NCI-H2107 treated with DMSO at 0.1 percent for 48 hours (cell line): ENCODE data around the gene NUDT19.
"Not testable (repeated sequence)": the region's sequence is repeated elsewhere in the genome, so short reads cannot be mapped to it uniquely, and the experiment has no call there.

Experiments used
- DNase-seq: peaks from one replicate; lab custom pipeline; 2025; ENCODE audit not compliant: unreplicated experiment; lab: John Stamatoyannopoulos, UW

The NUDT19 gene

DNA sequence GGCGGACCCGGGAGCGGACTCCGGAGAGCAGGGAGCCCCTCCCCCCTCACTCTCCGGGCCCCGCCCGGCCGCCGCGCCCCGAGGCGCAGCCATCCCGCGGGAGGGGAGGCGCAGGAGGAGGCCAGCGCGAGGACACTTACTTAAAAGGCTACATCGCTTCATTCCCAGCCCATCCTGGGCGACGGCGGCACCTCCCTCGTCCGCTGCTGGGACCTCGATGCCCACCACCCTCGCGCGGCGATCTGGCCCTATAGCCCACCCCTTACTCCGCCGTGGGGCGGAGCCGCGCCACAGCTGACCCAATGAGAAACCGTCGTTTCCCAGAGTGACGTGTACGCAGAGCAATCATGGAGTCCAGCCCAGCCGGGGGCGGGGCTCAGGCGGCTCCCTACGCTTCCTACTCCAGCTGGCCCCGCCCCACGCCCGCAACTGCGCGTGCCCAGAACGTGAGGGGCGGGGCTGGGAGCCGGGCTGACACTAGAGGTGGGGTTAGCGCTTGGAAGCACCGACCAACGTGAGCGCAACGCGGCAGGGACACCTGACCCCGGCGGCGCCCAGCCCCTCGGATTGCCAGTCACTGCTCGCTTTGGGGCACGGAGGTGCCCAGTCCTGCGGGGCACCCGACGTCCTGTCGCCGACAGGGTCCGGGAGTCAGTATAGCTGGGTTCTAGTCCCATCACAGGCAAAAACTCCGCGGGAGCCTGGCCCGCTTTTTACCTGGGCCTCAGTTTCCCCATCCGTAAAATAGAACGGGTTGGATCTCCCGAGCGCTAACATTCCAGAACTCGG is 16.5 kb upstream of the NUDT19 start, which contains the start of gene ANKRD27:
Gene ANKRD27, minus strand, starts transcription at position 250 of the 789 bp plus-strand sequence. CDS start 16,165 bp downstream, outside the sequence.
- DNase-seq, result peak; percentile 97

DNA sequence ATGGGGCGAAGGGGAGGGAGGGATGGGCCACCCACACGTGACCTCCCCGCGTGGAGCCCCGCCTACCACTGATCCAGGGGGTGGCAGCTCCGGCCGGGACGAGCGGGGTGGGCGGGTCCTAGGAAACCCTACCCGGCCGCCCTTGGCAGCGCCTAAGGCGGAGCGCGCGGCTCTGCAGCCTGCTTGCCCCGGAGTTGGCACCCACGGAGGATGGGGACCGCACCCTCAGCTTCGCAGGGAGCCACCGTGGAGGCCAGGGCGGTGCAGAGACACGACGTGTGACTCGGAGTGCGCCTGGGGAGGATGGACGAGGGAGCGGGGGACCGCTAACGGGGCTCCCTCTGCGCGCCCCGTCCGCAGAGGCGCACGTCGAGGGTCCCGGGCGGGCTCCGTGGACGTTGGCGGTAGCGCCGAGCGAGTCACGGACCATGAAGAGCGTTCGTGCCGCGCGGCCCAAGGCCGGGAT is 15.9 kb upstream of the NUDT19 start, which contains the start of gene RGS9BP:
Gene RGS9BP, plus strand, starts transcription at position 129 of the 466 bp plus-strand sequence. CDS start 416 bp downstream, outside the sequence.
- DNase-seq, result no peak

DNA sequence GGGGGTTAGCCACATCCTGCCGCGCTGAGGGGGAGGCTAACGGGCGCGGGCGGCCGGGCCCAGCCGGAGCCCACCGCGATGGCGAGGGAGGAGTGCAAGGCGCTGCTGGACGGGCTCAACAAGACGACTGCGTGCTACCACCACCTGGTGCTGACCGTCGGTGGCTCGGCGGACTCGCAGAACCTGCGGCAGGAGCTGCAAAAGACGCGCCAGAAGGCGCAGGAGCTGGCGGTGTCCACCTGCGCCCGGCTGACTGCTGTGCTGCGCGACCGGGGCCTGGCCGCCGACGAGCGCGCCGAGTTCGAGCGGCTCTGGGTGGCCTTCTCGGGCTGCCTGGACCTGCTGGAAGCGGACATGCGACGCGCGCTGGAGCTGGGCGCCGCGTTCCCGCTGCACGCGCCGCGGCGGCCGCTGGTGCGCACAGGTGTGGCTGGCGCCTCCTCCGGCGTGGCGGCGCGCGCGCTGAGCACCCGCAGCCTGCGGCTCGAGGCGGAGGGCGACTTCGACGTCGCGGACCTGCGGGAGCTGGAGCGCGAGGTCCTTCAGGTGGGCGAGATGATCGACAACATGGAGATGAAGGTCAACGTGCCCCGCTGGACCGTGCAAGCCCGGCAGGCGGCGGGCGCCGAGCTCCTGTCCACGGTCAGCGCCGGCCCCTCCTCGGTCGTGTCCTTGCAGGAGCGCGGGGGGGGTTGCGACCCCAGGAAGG is 15.3 kb upstream of the NUDT19 start:
- DNase-seq, result no peak

DNA sequence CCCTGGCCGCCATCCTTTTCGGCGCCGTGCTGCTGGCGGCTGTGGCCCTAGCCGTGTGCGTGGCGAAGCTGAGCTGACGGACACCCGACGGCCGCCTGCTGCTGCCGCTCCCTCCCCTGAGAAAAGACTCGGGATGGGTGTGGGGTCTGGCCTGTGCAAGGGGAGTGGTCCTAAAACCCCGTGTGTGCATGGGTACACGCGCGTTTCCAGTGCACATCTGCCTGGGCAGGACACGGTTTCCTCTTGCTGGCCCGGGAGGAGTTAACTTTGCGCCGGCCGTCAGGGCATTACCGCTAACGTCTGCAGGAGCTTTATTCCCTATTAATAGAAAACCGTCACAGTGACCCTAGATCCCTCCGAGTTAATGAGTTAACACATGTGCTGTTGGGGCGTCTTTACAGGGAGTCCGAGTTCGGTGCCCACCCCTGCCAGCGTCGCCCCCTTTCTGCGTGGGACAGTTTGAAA is 14.7 kb upstream of the NUDT19 start:
- no peak for DNase-seq

DNA sequence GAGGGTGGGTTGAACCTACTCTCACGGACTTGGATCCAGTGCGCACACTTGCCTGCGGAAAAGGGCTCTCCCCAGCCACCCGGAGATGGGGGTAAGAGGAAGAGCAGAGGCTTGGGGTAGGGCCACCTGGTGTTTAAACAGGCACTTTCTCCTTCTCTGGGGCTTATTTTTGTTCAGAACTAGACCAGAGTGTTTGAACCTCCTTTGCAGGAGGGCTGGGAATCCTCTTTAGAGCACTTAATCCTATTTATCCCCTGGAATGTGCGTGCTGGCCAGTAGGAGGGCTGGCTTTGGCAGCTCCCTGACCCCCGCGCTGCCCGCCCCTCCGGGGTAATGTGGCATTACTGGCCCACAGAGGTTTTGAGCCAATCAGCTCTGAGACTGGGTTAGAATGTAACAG is 14.0 kb upstream of the NUDT19 start:
- DNase-seq, result no peak

DNA sequence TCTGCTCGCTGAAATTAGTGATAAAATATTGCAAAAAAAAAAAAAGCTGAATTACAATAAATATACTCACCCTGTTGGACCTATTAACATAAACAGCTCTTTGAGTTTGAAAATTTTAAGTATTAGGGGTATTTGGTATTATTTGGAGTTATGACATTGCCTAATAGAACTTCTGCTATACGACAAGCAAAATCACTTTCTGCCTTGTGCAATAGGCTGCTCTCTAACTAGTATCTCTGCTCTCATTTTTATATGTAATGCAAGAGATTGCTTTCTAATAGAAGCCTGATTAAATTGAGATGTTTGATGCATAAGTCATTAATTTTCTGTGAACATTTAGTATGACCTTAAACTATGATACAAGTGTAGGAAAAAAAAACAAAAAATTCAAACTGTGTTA is 10.6 kb upstream of the NUDT19 start:
- DNase-seq, result no peak

DNA sequence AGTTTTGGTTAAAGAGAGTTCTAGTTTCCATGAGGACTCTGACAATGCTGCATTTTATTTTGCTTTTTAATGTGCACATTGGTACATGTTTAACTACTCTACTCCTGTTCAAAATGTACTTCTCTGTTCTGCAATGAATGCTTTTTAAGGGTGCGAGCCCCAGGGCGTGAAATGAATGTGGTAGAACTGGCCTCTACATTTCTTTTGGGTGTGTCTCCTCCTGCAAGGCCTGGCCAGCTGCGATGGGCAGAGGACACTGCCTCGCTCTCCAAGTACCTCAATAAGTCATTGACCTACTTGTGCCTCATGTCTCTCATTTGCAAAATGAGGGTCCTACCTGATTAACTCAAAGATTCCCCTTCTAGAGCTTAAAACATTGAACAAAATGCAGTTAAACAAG is 9.3 kb upstream of the NUDT19 start:
- DNase-seq, result no peak

DNA sequence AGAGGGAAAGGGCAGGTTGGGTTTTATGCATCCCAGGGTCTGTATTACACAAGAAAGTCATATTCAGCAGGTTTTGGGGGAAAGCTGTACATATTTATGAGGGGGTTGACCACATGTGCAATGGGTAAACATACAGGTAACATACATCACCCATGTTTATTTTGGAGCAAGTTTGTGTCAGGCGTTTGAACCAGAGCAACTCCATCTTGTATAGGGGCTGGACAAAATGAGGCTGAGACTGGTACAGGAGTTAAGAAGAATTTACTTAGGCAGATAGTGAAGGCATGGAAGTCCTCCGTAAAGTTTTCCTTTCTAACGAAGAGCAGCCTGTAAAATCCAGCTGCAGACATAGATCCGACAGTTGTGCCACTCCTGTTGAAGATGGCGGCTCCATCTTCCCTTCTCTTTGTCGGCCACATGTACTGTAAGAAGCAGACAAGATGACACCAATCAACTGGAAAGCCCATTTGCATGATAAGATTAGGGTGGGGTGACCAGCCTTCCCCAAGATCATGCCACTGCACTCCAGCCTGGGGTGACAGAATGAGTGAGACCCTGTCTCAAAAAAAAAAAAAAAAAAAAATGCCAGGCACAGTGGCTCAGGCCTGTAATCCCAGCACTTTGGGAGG is 4.7 kb upstream of the NUDT19 start:
- no peak for DNase-seq

DNA sequence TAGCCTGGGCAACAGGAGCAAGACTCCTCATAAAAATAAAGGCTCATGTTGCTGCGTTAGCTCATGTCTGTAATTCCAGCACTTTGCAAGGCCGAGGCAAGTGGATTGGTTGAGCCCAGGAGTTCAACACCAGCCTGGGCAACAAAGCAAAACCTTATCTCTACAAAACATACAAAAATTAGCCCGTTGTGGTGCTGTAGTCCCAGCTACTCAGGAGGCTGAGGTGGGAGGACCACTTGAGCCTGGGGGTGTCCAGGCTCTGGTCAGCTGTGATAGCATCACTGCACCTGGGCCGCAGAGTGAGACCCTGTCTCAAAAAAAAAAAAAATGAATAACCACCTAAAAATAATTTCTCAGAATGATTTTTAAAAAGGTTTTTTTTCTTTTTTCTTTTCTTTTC is 3.9 kb upstream of the NUDT19 start:
- DNase-seq, result no peak

DNA sequence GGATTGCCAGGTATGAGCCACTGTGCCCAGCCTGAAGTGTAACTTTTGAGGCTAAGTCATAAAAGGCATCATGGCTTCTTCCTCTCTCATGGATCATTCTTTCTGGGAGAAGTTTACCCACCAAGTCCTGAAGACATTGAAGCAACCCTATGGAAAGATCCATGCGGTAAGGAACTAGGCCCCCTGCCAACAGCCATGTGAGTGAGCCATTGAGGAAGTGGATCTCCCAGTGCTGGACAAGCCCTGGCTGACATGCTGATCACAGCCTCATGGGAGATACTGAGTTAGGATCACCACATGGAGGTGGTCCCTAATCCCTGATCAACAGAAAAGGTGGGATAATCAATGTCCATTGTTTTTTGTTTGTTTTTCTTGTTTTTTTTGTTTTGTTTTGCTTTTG is 3.3 kb upstream of the NUDT19 start:
- DNase-seq, result no peak

DNA sequence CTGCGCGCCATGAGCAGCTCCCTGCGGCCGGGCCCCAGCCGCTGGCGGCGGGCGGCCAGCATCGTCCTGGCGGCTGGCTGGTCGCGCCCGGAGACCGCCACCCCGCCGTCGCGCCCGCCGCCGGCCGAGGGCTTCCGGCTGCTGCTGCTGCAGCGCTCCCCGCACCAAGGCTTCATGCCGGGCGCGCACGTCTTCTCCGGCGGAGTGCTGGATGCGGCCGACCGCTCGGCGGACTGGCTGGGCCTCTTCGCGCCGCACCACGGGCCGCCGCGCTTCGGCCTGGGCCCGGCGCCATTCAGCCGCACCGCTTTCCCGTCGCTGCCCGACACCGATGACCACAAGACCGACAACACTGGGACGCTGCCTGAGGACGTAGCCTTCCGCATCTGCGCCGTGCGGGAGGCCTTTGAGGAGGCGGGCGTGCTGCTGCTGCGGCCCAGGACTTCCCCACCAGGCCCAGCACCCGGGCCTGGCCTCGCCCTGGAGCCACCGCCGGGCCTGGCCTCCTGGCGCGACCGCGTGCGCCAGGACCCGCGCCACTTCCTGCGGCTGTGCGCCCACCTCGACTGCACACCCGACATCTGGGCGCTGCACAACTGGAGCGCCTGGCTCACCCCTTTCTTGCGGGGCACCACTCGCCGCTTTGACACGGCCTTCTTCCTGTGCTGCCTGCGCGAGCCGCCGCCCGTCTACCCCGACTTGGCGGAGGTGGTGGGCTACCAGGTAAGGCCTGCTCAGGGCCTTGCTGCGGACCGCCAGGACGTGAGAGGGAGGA is 518 bp downstream of the NUDT19 start:
- DNase-seq, result no peak

DNA sequence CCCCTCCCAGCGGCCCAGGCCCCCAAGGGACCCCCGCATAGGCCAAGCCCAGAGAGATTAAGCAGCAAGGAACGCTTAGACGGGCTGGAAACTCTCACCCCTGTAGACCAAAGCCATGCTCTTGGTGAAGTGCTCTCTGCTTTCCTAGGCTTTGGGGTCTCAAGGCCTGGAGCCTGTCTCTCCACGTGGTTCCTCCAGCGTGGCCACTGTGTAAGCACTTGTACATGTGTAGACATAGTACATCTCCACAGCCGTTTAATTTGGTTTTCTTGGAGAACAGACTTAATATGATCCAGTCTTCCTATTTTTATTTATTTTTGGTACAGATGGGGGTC is 1.1 kb downstream of the NUDT19 start:
- no peak for DNase-seq

DNA sequence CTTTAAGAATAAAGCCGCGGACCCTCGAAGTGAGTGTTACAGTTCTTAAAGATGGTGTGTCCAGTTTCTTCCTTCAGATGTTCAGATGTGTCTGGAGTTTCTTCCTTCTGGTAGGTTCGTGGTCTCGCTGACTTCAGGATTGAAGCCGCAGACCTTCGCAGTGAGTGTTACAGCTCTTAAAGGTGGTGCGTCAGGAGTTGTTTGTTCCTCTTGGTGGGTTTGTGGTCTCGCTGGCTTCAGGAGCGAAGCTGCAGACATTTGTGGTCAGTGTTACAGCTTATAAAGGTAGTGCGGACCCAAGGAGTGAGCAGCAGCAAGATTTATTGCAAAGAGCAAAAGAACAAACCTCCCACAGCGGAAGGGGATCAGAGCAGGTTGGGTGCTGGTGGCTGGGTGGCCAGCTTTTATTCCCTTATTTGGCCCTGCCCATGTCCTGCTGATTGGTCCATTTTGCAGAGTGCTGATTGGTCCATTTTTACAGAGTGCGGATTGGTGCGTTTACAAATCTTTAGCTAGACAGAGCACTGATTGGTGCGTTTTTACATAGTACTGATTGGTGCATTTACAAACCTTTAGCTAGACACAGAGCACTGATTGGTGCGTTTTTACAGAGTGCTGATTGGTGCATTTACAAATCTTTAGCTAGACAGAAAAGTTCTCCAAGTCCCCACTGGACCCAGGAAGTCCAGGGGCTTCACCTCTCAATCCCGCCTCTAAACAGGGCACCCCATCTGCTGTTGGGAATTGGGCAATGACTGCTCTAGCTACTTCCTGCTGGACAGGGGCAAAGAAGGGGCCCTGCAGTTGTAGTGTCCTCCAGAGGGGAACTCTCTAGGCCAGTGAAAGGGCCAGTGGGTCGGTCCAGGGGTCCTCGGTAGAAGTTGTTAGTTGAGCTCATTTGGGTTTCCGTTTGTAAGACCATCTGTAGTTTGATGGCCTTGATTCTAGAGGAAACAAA is 1.8 kb downstream of the NUDT19 start:
- DNase-seq, result not testable (repeated sequence)

DNA sequence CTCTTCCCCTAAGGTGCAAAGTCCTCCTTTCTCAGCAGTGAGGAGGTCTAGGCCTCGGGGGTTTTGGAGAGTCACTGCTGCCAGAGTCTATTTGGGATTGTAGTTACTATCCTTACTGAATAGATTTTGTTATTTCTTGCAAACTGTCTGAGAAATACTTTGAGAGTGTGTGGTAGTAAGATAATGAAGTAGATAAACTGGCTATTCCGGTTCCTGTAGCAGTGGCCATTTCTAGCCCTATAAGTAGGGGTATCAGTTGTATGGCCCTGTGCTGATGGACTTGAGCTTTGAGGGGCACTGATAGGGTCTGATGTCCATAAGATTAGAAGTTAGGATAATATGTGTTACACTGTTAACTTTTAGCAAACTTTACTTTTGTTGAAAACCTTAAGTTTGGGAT is 2.7 kb downstream of the NUDT19 start:
- DNase-seq, result not testable (repeated sequence)

DNA sequence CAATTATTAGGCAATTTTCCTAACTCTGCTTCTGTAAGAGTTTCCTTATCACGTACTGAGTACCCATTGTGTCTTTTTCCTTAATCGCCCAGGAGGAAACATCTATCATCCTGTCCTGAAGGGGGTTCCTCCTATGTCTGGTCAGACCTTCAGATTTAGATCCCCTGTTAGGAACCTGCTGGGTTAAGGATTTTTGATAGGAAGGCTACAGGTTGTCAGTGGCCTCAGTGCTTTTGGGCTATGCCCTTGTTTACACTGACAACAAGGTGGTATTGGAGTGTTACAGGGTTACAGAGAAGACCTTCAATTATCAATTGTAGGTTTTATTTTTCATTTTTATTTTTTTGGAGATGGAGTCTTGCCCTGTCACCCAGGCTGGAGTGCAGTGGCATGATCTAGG is 3.2 kb downstream of the NUDT19 start:
- not testable (repeated sequence) for DNase-seq

DNA sequence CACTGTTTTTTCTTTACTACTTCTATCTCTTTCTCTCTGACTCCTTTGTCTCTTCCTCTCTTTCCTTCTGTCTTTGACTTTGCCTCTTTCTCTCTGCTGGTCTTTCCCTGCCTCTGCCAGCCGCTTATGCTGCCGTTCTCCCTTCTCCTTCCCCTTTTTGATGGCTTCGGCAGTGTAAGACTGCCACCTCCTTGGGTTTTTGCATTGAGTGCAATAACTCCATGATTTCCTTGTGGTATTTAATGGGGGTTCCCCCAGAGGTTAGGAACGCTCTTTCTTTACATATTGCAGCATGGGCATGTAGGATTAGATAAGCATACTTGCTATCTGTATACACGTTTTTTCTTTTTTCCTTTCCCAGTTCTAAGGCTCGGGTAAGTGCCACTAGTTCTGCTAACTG is 3.9 kb downstream of the NUDT19 start:
- DNase-seq, result not testable (repeated sequence)

DNA sequence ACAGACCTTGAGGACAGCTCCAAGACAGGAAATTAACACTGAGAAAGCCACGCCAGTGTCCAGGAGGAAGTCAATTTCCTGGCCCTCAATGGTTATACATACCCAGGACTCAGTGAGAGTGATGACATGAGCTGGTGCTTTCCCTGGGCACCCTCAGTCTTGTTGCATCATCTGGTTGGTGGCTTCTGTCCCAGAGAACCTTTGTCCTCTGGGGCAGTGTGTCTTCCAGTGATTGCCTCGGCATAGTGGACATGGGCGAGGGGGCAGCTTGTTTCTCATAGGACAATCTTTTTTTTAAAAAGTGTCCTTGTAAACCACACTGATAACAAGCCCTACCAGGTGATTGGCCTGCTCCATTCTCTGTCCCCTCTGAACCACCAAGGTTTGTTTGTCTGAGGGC is 5.2 kb downstream of the NUDT19 start:
- not testable (repeated sequence) for DNase-seq

DNA sequence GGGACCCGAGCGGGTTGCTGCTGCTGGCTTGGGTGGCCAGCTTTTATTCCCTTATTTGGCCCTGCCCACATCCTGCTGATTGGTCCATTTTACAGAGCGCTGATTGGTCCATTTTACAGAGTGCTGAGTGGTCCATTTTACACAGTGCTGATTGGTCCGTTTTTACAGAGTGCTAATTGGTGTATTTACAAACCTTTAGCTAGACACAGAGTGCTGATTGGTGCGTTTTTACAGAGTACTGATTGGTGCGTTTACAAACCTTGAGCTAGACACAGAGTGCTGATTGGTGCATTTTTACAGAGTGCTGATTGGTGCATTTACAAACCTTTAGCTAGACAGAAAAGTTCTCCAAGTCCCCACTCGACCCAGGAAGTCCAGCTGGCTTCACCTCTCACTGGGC is 8.5 kb downstream of the NUDT19 start:
- DNase-seq, result not testable (repeated sequence)

DNA sequence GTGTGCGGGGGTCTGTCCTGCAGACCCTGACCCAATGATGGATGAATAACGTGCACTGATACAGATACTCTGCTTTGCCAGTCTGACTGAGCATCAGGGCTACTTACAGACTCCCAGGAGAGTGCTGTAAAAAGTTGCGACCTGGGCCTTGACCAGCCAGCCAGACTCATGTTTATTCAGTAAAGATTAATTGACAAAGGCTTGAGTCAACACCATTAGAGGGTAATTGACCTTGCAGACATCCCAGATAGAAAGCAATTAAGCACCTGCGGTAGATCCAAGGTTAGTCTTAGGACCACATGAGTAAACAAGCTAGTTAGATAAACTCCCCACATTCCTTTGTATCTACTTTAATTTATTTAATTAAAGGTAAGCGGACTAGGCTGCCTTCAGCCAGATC is 10.4 kb downstream of the NUDT19 start:
- no peak for DNase-seq

DNA sequence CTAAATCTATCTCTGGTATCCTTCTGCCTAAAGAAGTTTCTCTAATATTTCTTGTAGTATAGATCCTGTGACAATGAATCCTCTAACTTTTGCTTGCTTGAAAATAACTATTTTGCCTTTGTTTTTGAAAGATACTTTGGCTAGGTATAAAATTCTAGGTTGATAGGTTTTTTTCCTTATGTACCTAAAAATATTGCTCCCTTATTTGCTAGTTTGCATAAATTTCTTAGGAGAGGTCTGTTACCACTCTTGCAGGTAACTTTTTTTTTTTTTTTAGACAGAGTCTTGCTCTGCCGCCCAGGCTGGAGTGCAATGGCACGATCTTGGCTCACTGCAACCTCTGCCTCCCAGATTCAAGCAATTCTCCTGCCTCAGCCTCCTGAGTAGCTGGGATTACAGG is 12.4 kb downstream of the NUDT19 start:
- not testable (repeated sequence) for DNase-seq
